ENCODE data around the gene PLK3. TPM values are rescaled to one million over a fixed set of nuclear protein-coding genes. Genes with fewer than 3 reads are reported as not detected.
"Not testable (repeated sequence)": the region's sequence is repeated elsewhere in the genome, so short reads cannot be mapped to it uniquely, and the experiment has no call there.

The PLK3 gene
- total RNA-seq, 1 donor from 2014 or later = 7.5 TPM

DNA sequence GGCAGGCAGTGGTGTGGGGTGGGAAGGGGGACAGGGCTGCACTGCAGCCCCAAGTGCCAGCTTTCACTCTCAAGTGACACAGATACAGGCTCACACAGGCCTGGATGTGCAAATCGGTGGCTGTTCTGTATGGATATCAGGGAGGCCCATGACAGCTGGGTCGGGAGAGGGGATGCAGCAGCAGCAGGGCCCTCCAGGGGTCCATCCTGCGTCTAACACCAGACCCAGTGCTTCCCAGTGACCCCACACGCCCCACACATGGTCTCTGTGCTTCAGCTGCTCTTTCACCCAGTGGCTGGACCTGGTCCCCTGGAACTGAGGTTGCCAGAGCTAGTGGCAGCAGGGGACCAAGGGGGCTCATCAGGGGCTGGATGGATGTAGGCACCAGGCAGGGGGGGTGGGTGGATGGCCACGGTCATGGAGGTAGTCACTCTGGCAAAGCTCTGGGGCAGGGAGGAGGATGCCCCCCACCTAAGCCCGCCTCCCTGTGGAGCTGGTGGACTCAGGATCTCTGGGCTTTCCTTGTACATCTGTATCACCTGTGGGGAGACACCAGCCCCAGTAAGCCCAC is 22.0 kb downstream of the PLK3 start:
- DNase-seq (no peak), ATAC-seq (no peak)
- intact Hi-C loops (cut with micrococcal nuclease) = no loop called here

DNA sequence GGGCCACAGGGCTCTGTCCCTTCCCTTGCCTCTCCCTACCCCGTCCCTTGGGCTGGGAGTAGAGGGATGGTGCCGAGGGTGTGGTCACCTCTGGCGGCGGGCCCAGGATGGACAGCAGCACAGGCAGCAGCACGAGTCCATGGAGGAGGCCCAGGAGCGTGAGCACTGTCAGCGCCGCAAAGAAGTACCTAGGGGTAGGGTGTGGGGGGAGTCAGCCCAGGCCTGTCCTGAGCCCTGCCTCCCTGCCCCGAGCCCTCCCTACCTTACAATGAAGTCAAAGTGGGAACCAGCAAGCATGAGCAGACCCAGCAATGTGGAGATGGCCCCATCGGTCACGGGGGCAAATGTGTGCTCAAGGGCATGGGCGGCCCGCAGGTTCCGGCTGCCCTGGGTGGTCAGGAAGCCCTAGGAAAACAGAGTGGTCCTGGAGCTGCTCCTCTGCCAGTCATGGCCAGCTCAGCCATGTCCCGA is 22.8 kb downstream of the PLK3 start:
- ATAC-seq (no peak), DNase-seq (no peak)
- intact Hi-C loops (cut with micrococcal nuclease) = no loop called here

DNA sequence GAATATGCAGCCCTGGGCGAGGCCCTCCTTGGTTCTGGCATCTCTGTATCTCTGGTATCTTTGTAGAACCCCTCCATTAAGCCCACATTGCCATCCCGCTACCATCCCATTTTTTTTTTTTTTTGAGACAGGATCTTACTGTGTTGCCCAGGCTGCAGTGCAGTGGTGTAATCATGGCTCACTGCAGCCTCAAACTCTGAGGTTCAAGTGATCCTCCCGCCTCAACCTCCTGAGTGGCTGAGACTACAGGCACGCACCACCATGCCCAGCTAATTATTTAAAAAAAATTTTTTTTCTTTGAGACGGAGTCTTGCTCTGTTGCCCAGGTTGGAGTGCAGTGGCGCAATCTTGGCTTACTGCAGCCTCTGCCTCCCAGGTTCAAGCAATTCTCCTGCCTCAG is 24.2 kb downstream of the PLK3 start:
- DNase-seq; ATAC-seq; intact Hi-C loops (cut with micrococcal nuclease): not testable (repeated sequence)

DNA sequence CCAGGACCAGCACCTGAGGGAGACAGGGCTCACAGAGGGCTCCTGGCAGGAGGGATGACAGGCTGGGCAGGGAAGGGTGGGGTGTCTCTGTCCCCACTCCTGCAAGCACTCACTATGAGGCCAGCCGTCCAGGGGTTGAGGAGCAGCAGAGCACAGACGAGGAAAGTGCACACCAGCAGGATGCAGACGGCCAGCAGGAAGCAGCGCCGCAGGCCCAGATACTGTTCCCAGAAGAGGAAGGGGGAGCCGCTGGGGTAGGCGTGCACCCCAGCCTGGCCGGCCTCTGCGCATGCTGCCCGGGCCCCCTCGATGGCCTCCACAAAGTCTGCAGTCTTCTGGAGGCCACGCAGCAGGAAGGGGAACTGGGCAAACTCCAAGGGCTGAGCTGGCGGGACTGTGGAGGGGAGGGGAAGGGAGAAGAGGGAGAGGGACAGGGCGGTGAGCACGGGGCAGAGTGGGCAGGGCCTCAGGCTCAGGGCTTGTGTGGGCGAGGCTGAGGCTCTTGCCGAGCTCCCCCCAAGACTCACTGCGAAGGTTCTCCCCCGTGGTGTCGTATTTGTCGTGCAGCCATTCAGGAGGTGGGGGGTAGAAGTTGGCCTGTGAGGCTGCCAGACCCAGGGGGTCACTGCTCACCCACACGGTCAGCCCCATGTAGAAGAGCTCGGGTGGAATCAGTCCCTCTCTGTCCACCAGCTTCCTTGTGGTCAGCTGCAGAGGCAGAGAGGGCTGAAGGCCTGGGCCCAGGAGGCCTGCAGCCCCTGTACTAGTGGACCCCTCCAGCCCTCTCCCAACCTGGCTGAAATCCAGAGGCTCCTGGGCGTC is 26.4 kb downstream of the PLK3 start:
- DNase-seq = peak; percentile 80
- intact Hi-C loops (cut with micrococcal nuclease) = no loop called here
- peak; percentile 86 for ATAC-seq

DNA sequence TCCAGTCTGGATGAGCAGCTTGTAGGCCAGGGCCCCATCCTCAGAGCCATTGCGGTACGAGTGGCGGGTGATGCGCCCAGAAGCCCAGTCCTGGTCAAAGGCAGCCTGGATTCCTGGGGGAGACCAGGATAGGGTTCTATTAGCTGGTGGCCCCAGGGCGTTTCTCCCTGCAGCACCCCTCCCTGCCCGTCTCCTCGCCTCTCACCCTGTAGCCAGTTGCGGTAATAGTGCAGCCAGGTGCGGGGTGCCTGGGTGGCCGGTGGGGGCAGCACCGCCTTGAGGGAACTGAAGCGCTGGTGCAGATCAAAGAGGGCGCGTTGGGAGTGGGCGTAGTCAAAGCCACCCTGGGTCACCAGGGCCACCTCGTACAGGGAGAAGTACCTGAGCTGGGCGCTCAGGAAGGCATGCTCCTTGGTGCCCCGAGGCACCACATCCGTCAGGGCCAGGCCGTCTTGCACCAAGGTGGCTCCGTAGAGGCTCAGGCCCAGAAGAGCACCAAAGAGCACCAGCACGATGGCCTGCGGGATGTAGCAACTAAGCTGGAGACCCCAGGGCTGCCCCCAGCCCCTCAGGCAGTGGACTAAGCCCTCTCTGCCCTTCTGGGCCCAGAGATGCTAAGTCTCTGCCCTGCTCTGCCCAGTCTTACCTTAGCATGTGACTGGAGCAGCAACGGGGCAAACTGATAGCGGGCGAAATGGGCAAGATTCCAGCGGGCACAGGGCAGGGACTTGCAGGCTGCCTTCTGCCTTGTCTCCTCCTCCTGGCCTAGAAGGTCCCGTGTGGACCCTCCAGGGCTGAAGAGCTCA is 27.2 kb downstream of the PLK3 start:
- intact Hi-C loops (cut with micrococcal nuclease) = no loop called here
- DNase-seq (no peak), ATAC-seq (no peak)

DNA sequence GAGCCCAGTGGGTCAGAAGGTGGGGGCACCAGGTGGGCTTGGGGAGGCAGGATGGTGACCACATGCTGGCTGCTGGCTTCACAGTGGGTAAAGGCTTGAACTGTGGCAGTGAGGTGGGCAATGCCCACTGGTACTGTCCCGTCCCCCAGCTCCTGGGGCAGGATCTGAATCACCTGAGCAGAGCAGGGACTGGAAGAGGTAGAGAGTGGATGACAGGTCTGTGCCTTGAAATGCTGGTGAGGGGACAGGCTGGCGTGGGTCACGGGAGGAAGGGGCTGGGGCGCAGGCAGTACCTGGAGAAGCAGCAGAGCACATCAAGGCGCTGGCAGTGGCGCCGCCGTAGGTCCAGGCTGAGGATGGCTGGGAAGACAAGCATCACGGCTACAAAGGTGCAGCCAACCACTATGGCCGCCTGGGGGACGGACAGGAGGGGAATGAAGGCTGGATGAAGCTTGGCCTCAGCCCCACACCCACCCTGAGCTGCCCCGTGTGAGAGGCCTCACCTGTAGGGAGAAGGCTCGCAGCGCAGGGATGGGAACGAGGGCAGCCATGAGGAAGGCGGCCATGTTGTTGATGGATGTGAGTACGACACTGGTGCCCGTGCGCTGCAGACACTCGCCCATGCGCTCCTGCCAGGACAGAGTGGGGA is 27.9 kb downstream of the PLK3 start:
- ATAC-seq (no peak), DNase-seq (no peak)
- intact Hi-C loops (cut with micrococcal nuclease) = no loop called here

DNA sequence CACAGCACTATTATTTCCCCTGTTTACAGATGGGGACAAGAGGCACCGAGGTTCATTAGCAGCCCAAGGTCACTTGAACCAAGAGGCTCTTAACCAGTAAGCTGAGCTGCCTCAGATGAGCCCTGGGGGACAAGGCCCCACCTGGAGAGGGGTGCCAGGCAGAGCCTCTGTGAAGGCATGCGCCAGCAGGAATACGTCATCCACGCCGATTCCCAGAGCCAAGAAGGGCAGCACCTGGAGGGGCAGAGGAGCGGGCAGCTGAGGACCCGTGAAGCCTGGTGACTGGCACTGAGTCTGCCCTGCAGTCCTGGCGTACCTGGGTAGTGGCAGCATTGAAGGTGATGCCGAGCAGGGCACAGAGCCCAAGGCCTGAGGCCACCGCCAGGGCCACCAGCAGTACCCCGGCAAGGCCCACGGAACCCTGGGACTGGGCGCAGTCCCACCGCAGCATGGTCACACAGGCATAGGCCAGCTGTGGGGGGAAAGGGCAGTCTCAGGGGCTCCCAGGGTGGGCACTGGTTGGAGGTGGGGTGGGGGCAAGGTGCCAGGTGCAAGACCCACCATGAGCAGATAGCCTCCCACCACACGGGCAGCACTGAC is 28.8 kb downstream of the PLK3 start:
- intact Hi-C loops (cut with micrococcal nuclease) = no loop called here
- ATAC-seq (no peak), DNase-seq (no peak)

DNA sequence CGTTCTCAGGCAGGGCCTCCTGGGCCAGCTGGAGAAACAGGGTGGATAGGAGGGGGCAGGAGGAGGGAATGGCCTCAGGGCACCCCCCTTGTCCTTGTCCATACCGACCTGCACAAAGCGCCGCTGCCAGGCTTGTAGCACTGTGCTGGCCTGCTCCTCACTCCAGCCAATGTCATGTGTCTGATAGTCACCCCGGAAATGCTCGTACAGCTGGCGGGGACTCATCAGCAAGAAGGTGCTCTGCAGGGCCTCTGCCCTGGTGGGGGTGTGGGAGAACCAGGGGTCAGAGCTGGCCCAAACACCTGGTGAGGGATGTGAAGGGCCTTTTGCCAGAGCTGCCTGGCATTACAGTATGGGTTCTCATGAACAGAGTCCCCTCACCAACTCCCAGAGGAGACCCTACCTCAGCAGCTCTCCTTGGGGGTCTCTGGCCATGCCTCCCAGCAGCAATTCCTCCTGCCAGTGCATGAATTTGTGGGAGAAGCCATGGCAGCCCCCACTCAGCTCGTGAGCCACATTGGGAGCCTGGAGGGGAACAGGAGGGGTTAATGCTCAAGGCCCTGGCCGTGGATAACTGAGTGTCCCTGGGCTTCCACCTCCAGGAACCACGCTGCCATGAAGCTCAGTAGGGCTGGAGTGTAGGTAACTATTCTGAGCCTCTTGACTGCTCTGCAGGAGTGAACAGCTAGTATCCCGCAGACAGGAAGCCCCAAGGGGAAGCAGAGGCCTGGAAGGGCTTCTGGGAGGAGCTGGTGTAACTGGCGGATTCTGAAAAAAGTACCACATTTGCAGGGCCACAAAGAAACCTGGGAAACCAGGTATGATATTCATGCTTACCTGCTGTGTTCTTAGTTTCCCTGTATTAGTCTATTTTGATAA is 29.6 kb downstream of the PLK3 start:
- DNase-seq = no peak
- no peak for ATAC-seq
- intact Hi-C loops (cut with micrococcal nuclease) = no loop called here

DNA sequence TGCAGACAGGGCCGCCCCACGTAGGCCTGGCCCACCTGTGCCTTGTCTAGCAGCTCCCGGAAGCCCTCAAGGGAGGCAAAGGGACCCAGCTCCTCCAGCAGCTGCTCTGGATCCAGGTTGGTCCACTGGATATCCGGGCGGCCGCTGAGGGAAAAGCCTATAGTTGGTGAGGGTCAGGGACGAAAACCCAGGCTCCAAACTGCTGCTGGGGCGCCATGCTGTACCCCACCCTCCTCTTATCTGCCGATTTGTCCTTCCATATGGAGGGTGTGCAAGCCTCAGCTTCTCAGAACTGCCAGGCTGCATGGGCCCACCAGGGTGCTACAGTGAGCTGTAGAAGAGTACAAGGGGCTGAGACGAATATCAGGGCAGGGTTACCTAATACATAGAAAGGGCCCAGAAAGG is 30.7 kb downstream of the PLK3 start:
- no peak for ATAC-seq
- intact Hi-C loops (cut with micrococcal nuclease) = no loop called here
- DNase-seq = no peak

DNA sequence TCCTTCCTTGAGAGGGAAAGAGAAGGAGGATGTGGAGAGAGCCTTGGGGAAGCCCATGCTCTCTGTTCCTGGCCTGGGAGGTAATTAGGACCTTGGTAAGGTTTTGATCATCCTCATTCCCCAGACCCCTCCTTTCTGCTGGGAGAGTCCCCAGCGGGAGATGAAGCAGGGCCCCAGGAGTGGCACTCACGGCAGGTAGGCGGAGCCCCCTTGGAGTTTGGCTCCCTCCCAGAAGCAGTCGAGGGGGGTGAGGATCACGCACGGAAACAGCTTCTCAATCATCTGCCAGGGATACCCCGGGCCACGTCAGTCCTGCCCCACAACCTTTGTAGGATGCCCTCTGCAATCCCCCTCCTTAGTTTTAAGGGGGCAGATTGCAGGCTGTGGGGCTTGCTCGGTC is 31.3 kb downstream of the PLK3 start:
- DNase-seq = no peak
- ATAC-seq = no peak
- intact Hi-C loops (cut with micrococcal nuclease) = no loop called here

DNA sequence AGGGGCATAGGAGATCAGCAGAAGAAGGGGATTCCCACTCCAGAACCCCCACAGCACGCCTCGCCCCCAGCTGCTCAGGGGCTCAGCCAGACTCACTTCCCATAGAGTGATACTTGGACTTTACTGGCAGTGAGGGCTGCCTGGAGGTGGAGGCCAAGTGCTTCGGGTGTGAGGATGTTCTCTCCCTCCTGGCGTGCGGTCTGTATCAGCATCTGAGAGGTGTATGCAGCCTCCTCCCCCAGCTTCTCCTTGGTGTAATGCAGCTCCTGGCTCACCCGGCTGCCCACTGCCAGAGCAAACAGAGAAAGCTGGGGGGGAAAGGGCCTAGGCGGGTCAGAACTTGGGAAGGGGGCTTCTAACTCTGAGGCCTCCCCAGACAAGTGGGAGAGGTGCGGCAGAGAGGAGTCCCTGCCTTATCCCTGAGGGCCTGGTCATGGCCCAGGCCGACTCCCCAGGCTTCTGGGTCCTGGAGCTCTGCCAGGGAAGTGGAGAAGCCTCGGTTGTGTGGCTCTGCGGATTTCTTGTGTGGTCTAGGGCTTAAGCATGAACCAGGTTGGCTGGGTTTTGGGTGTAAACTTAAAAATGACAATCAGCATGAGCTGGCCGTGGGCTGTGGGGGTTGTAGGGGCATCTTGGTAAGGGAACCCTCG is 32.0 kb downstream of the PLK3 start:
- intact Hi-C loops (cut with micrococcal nuclease) = no loop called here
- ATAC-seq = no peak
- no peak for DNase-seq

DNA sequence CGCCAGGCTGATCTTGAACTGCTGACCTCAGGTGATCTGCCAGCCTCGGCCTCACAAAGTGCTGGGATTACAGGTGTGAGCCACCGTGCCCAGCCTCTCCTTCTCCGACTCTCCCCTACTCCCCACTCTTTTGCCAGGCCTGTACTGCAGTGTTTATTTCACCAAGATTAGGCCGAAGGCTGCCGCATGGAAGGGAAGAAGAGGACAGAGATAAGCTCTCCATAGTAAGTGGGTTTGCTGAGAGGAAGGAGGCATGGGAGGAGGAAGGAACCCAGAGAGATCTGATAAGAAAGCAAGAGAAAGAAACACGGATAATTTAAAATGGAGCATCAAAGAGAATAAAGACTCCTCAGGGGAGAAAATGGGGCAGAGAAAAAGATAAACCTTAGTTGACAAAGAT is 34.2 kb downstream of the PLK3 start:
- DNase-seq = no peak
- intact Hi-C loops (cut with micrococcal nuclease) = no loop called here
- no peak for ATAC-seq

DNA sequence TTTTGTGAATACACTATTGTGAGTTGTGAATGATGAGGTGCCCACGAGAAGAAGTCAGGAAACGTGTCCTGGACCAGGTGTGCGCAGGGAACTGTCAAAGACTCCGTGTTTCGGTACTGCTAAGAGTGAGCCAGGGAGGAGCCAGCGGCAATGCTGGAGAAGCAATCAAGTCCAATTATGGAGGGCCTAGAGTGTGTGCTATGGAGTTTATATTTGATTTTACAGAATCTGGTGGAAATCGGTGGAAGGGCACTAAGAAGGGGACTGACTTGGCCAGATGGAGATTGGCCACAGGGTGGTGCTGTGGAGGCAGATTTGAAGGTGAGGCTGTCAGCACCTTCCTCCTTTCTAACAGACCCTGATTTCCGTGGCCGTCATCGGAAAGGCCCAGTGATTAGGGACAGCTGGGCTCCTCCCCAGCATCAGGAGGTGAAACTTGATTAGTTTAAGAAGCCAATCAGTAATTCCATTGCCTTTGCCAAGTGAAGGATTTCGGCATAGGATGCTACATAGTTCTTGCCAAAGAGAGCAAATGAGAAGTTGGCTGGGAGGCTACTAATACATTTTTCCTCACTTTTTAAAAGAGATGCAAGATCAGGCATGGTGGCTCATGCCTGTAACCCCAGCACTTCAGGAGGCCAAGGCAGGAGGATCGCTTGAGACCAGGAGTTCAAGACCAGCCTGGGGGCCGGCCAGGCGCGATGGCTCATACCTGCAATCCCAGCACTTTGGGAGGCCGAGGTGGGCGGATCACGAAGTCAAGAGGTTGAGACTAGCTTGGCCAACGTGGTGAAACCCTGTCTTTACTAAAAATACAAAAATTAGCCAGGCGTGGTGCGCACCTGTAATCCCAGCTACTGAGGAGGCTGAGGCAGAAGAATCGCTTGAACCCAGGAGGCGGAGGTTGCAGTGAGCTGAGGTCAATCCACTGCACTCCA is 35.8 kb downstream of the PLK3 start:
- ATAC-seq (peak; percentile 87), DNase-seq (peak; percentile 90)
- intact Hi-C loops (cut with micrococcal nuclease) = no loop called here

DNA sequence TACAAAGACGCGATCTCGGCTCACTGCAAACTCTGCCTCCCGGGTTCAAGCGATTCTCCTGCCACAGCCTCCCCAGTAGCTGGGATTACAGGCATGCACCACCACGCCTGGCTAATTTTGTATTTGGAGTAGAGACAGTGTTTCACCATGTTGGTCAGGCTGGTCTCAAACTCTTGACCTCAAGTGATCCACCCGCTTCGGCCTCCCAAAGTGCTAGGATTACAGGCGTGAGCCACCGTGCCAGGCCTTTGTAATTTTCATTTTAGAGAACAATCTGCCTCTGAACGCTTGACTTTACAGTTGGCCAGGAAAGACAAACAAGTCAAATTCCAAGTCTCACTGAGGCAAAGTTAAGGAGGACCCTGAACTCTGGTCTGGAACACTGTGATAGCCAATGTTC is 38.1 kb downstream of the PLK3 start:
- intact Hi-C loops (cut with micrococcal nuclease); DNase-seq: not testable (repeated sequence)

DNA sequence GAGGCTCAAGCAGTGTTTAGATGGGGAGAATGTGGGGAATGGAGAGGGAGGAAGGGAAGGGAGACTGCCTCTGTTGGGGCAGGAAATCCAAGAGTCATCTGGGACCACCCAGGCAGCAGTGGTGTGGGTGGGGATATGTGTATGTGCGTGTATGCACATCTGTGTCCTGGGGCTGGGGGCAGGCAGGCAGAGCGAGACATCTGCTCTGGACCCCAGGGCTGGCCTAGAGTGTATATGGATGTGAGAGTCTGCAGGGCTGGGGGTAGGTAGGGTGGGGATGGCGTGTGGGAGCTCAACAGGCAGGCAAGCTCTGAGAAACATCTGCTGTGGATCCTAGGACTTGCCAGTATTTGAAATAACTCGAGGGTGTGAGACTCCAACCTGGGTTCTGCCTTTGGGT is 39.4 kb downstream of the PLK3 start:
- intact Hi-C loops (cut with micrococcal nuclease) = no loop called here
- no peak for ATAC-seq
- DNase-seq = no peak

More for the DNA sequence above, 38.1 kb downstream of the PLK3 start:
- not testable (repeated sequence) for ATAC-seq

DNA sequence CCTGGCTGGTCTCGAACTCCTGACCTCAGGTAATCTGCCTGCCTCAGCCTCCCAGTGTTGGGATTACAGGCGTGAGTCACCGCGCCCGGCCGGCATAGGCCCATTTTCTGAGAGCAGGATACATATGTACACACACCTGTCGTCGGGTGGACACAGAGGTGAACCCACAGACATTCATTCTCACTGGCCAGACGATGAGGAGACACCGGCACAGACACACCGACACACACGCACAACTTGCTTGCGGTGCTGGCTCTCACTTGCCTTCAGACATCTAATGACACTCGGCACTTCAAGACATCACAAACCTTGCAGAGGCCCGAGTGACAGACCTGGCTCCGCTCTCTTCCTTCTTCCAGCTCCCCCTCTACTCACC is 42.3 kb downstream of the PLK3 start:
- DNase-seq = no peak

More for the DNA sequence above, 42.3 kb downstream of the PLK3 start:
- intact Hi-C loops (cut with micrococcal nuclease) = no loop called here
- peak; percentile 7 for ATAC-seq
